NCI-H226 (cell line): ENCODE data around the gene STARD9.

ENCODE experiments used
- DNase-seq: peaks from one replicate; pipeline ENCODE4 v3.0.0-alpha.2; 2015

The STARD9 gene

DNA sequence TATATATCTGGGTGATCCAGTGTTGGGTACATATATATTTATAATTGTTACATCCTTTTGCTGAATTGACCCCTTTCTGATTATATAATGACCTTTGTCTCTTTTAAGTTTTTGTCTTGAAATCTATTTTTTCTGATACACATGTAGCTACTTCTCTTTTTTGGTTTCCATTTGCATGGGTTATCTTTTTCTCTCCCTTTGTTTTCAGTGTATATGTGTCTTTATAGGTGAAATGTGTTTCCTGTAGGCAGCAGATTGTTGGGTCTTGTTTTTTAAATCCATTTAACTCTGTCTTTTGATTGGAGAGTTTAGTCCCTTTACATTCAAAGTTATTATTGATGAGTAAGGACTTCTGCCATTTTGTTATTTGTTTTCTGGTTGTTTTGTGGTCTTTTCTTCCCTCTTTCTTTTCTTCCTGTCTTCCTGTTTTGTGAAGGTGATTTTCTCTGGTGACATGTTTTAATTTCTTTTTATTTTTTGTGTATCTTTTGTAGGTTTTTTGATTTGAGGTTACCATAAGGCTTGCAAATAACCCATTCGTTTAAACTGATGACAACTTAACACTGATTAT lies 56.8 kb downstream of the STARD9 start:
- no peak for DNase-seq

DNA sequence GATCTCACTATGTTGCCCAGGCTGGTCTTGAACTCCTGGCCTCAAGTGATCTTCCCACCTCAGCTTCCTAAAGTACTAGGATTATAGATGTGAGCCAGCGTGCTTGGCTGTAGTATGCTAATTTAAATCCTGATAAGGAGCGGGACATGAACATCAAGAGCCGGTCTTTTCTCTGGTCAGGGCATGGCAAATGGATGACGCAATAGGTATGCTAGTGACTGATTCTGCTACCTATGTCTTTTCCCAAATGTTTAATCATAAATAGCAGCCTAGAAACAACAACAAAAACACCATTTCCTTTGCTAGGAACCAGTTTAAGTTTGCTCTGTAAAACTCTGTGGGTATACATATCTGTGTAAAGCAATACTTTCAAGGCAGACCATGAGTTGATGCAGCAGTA lies 64.7 kb downstream of the STARD9 start:
- DNase-seq: no peak

DNA sequence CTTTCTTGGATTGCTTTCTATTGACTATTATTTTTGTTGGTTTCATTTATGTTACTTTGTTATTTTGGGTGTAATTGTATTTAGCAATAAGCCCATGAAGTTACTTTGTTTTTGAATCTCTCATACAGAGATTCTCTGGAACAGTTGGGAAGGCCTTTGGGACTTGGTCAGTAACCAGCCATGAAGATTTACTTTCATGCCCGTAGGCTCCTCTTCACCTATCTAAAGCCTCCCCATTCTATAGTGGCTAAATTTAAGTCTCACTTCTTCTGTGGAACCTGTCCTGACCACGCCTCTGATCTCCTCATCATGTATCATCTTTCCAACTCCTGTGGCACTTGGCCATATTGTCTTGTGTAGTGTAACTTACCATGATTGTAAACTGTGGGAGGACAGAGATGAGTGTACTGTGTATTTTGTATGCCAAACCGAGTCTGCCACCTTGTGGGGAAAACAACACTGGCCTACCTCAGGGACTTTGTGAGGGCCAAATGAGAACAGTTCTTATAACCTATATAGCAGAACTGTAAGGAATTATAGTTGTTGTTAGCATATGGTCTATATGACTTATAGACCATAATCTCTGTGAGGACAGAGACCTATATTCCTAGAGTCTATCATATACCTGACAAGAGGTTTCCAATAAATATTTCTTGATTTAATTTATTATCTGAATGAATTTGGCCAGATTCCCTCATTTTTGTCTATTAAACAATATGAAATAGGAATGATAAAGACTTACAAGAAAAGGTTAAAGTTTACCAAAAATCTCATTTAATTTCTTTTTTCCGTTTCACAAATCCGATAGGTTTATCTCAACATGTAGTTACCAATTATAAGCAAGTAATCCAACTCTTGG lies 75.0 kb downstream of the STARD9 start:
- peak; percentile 49 for DNase-seq

GRCh38 chr15:42665827-42666226 lies 90.4 kb downstream of the STARD9 start:
- no peak for DNase-seq

GRCh38 chr15:42667855-42668254 lies 92.4 kb downstream of the STARD9 start:
- no peak for DNase-seq

DNA sequence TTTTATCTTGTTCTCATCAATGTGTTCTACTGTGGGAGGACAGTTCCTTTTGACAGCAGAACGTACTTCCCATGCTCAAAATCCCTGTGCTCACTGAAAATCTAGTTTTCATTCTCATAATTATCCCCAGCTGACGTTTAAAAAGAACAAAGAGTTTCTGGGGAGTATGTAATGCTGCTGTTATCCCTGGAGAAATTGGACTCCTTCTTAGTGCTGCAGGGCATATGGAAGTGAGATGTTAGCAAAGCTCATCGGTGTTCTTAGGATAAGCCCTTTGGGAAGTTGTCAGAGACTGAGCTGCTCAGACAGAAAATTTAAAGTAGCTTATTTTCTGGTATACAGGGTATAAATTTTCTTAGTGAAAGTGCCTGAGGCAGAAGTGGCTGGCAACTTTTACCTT lies 95.0 kb downstream of the STARD9 start:
- DNase-seq: no peak

GRCh38 chr15:42672444-42672843 lies 97.0 kb downstream of the STARD9 start:
- no peak for DNase-seq

DNA sequence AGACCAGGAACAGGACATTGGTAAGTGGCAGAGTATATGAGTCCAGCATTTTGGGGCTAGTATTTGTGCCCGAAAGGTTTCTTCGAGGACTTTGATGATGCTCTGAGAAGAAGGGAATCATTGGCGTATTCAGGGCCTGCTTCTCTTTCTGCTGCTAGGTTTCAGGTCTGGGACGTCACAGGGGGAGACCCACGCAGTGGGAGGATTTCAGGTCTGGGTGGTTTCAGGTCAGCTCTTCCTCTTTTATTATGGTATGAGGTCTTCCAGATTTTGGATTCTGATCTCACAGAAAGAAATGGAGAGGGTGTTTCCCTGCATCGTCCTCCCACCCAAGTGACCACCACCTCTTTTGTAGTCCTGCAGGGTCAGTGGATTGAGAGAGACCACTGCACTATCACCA lies 99.1 kb downstream of the STARD9 start:
- DNase-seq: no peak

DNA sequence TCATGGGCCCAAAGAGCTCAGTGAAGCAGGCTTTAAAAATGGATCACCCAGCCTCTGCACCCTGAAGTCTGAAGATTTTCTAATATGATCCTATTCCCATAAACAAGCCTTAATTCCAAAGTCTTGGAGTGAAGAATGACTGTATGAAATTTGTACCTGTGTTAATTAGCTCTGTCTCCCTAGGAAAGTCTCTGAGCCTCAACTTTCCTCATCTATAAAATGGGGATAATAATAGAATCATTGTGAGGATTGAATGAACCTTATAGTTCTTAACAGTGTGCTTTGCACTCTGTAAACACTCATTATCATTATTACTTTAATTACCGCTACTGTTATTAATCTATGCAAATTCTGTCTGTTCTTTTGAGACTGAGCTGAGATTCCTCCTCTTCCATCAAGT lies 99.6 kb downstream of the STARD9 start:
- no peak for DNase-seq

- DNase-seq: peak; percentile 51
Observed at GRCh38 chr15:42679285-42680141, 104.1 kb downstream of the STARD9 start.

GRCh38 chr15:42680142-42680482 lies 104.7 kb downstream of the STARD9 start:
- DNase-seq: peak; percentile 16

DNA sequence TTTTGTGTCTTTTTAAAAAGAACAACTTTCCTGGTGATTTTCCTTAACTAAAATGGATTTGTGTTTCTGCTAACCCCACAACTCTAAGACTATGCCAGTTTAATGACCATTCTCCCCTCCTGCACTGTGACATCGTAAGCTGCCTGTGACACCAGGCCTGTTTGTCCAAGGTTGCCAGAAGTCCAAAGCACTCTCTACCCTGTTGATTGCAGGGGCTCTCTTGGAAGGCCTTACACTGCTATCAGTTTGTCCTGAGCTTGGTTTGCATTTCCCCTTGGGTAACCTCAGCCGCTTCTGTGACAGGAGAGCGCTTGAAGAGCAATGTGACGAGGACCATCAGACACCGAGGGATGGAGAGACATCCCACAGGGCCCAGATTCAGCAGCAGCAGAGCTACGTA lies 105.7 kb downstream of the STARD9 start:
- DNase-seq: no peak

GRCh38 chr15:42686281-42686680 lies 110.9 kb downstream of the STARD9 start:
- DNase-seq: no peak

GRCh38 chr15:42687740-42688139 lies 112.3 kb downstream of the STARD9 start:
- DNase-seq: no peak

DNA sequence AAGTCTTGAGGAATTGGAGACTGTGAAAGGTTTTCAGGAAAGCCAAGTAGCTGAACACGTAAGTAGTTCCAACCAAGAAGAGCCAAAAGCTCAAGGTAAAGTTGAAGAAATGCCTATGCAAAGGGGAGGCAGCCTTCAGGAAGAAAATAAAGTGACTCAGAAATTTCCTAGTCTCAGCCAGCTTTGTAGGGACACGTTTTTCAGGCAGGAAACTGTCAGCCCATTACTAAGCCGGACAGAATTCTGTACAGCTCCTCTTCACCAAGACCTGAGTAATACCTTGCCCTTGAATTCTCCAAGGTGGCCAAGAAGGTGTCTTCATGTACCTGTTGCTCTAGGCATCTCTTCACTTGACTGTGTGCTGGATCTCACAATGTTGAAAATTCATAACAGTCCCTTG lies 112.9 kb downstream of the STARD9 start:
- no peak for DNase-seq

DNA sequence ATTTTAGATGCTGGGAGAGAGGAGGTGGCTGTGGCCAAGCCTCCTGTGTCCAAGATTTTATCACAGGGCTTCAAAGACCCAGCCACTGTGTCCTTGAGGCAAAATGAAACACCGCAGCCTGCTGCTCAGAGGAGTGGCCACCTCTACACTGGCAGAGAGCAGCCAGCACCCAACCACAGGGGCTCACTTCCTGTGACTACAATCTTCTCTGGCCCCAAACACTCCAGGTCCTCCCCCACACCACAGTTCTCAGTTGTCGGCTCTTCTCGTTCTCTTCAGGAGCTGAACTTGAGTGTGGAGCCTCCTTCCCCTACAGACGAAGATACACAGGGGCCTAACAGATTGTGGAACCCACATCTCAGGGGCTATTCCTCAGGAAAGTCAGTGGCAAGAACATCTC lies 115.9 kb downstream of the STARD9 start:
- DNase-seq: no peak

- DNase-seq: no peak
Observed at GRCh38 chr15:42691770-42692169, 116.4 kb downstream of the STARD9 start.

- DNase-seq: no peak
Observed at GRCh38 chr15:42692536-42692935, 117.1 kb downstream of the STARD9 start.

DNA sequence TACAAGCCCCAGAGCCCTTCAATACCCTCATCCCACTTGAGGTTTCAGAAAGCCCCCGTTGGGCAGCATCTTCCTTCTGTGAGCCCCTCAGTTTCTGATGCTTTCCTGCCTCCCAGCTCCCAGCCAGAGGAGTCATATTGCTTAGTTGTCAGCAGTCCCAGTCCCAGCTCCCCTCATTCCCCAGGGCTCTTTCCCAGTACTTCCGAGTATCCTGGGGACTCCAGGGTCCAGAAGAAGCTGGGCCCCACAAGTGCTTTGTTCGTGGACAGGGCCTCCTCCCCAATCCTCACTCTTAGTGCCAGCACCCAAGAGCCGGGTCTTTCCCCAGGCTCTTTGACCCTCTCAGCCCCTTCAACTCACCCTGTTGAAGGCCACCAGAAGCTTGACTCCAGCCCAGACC lies 117.6 kb downstream of the STARD9 start:
- DNase-seq: no peak

- no peak for DNase-seq
Observed at GRCh38 chr15:42693496-42693895, 118.1 kb downstream of the STARD9 start.

DNA sequence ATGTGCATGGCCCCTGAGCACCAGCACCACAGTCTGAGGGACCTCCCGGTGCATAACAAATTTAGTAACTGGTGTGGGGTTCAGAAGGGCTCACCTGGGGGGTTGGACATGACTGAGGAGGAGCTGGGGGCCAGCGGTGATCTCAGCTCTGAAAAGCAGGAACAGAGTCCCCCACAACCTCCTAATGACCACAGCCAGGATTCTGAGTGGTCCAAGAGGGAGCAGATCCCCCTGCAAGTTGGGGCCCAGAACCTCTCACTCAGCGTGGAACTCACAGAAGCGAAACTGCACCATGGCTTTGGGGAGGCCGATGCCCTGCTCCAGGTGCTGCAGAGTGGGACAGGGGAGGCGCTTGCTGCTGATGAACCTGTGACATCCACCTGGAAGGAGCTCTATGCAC lies 118.5 kb downstream of the STARD9 start:
- no peak for DNase-seq

- DNase-seq: no peak
Observed at GRCh38 chr15:42694398-42694797, 119.0 kb downstream of the STARD9 start.

- DNase-seq: no peak
Observed at GRCh38 chr15:42695527-42696071, 120.2 kb downstream of the STARD9 start.

- no peak for DNase-seq
Observed at GRCh38 chr15:42696626-42697025, 121.2 kb downstream of the STARD9 start.
